NB4 (cell line): Measurements from ENCODE around the gene OR4D2.

ENCODE experiments used
- DNase-seq: peaks from one replicate; pipeline ENCODE4 v3.0.0; 2010; ENCODE audit warnings: low read depth
- H3K4me3 ChIP-seq: one replicate; pipeline ENCODE4 v1.5.1; 2011; ENCODE audit warnings: mild to moderate bottlenecking, low read depth, low read length, moderate library complexity
- MAX ChIP-seq: IDR thresholded peaks from 2 replicates; pipeline ENCODE4 v1.6.1; 2011; ENCODE audit warnings: low read depth, low read length
- MYC ChIP-seq: IDR thresholded peaks from 2 replicates; pipeline ENCODE4 v1.6.1; 2011; ENCODE audit warnings: low read depth, low read length
- POLR2A ChIP-seq: IDR thresholded peaks from 2 replicates; pipeline ENCODE4 v1.6.1; 2011; ENCODE audit warnings: mild to moderate bottlenecking; ENCODE audit not compliant: insufficient read length; ENCODE audit errors: extremely low read depth
- TF ChIP-seq, protein P1 (sequence below): IDR thresholded peaks from one replicate; pipeline ENCODE4 v1.5.1; 2012; ENCODE audit warnings: low read depth, low read length

Gene OR4D2

GRCh38 chr17:58183514-58183913, 16.7 kb downstream of the OR4D2 start:
- TF ChIP-seq MAX (no peak), MYC (no peak), POLR2A (no peak)
- TF ChIP-seq, protein P1, sequence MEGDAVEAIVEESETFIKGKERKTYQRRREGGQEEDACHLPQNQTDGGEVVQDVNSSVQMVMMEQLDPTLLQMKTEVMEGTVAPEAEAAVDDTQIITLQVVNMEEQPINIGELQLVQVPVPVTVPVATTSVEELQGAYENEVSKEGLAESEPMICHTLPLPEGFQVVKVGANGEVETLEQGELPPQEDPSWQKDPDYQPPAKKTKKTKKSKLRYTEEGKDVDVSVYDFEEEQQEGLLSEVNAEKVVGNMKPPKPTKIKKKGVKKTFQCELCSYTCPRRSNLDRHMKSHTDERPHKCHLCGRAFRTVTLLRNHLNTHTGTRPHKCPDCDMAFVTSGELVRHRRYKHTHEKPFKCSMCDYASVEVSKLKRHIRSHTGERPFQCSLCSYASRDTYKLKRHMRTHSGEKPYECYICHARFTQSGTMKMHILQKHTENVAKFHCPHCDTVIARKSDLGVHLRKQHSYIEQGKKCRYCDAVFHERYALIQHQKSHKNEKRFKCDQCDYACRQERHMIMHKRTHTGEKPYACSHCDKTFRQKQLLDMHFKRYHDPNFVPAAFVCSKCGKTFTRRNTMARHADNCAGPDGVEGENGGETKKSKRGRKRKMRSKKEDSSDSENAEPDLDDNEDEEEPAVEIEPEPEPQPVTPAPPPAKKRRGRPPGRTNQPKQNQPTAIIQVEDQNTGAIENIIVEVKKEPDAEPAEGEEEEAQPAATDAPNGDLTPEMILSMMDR, result no peak
- no peak overlapping the region for H3K4me3 ChIP-seq
- DNase-seq, result no peak

- H3K4me3 ChIP-seq, result no peak overlapping the region
- peak; percentile 92 for TF ChIP-seq MAX
- TF ChIP-seq POLR2A, result no peak
- TF ChIP-seq, protein P1, result no peak
- peak; percentile 52; the same call in 1 of the 2 replicates for TF ChIP-seq MYC
- peak; percentile 79 for DNase-seq
Observed at GRCh38 chr17:58184308-58184985, 17.7 kb downstream of the OR4D2 start.

GRCh38 chr17:58184986-58185761, 18.4 kb downstream of the OR4D2 start:
- no peak overlapping the region for H3K4me3 ChIP-seq
- peak; percentile 60 for DNase-seq
- no peak for TF ChIP-seq MYC
- TF ChIP-seq MAX, result peak; percentile 9; the same call in 1 of the 2 replicates

DNA sequence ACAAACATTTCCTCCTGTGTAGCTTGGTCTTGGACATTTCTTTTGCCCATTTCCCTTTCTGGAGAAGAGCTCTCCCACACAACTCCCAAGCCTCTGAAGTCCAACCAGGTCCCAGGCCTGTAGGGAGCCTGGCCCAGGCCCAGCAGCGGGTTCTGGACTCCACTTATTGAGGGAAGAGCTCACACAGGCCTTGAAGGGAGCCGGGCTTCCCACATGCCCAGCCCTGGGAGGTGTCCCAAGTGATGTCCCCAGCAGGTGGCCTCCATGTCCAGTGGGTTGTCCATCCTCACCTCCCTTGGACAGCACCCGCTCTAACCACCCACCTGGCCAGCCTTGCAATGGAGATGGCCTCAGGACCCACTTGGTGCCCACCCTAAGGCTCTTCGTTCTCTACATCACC, 19.8 kb downstream of the OR4D2 start:
- no peak for DNase-seq
- TF ChIP-seq, protein P1, result no peak
- TF ChIP-seq POLR2A (no peak), MYC (no peak), MAX (no peak)
- no peak overlapping the region for H3K4me3 ChIP-seq

DNA sequence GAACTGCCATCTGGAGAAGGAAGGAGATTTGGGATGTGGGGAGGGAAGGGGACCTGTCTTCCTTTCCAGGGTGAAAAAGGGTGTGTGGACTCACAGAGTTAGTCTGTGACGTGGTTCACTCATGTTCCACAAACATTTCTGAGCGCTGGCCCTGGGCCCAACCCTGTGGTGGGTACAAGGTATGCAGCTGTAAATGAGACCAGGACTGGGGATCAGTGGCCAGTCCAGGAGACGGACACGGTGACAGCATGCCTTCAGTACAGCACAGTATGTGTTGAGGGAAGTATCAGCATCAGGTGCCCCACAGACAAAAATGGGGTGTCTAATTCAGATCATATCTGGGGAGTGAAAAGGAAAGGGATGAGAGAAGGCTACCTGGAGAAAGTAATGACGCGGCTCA, 20.3 kb downstream of the OR4D2 start:
- no peak overlapping the region for H3K4me3 ChIP-seq
- TF ChIP-seq MYC, result no peak
- no peak for DNase-seq

DNA sequence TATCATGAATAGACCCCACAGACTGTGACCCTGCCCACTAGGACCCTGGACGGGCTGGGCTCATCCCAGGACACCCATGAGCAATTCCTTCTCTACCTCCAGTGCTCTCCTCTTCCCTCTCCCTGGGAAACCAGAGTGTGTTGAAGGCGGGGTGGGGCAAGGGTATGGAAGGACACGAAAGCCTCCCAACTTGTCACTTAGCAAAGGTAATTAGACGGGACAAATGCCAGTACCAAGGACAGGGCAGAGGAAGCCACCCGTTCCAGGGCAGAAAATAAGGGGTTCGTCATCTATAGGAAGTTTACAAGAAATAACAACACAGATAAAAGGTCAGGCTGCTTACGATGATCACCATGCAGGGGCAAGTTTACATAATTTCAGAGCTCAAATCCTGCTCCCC, 20.9 kb downstream of the OR4D2 start:
- no peak overlapping the region for H3K4me3 ChIP-seq
- TF ChIP-seq, protein P1, result no peak
- TF ChIP-seq MYC, result no peak
- TF ChIP-seq POLR2A, result no peak
- no peak for TF ChIP-seq MAX
- no peak for DNase-seq
